K562 (cell line): ENCODE results near the gene HCRTR2. TPM values are rescaled to one million over a fixed set of nuclear protein-coding genes. Genes with fewer than 3 reads are reported as not detected.

Source experiments
- ATAC-seq: fragments of 200-7000 bp; cut with Tn5 transposase; 3 replicates; pipeline ENCODE4 v1.9.1; 2020; ENCODE audit warnings: moderate library complexity
- BruUV-seq: library from RNA; stranded (reverse); fragments of 400-500 nt; replicated peaks from 2 replicates; lab custom pipeline; 2021; lab: Mats Ljungman, UMichigan
- CTCF ChIA-PET: fragments of 300-600 bp; formaldehyde crosslinking; extraction: SDS; loops from one replicate; lab custom pipeline; 2021; ENCODE audit warnings: low intra/inter-chr PET ratio; lab: Yijun Ruan, JAX
- POLR2A ChIA-PET: fragments of 300-600, 350-650 bp; sonication (Branson Sonifier 250); formaldehyde crosslinking; extraction: SDS; loops from one replicate; lab custom pipeline; 2021; ENCODE audit warnings: antibody characterized with exemption, inconsistent platforms; lab: Yijun Ruan, JAX
- DNase-seq, 4 experiments: peaks; one replicate each; pipeline versions ENCODE4 v3.0.0 to v3.0.0-alpha.2; 2011 to 2018; ENCODE audit warnings: low spot score in 3 of 4, mixed read lengths in 3 of 4; ENCODE audit errors: extremely low read depth in 1 of 4
- FAIRE-seq: peaks from 2 replicates; lab custom pipeline; 2011; peaks lifted over from hg19 to GRCh38; lab: Jason Lieb, UNC
- H2AFZ ChIP-seq: 2 replicates; pipeline ENCODE4 v1.6.0; 2011; ENCODE audit warnings: low read depth, low read length, control low read depth, inconsistent platforms
- H3K27ac ChIP-seq: fragments of 200-600 bp; 3 replicates; pipeline ENCODE4 v1.8.0; 2011; ENCODE audit warnings: low read depth, mild to moderate bottlenecking, control low read depth, inconsistent platforms, low read length, moderate library complexity, mixed read lengths; ENCODE audit errors: extremely low read depth
- H3K27me3 ChIP-seq, 2 experiments: fragments of 300-600 bp in 1 of 2; 2 replicates in 1 of 2; 3 replicates in 1 of 2; pipeline versions ENCODE4 v1.6.0 to v1.8.0; 2011; ENCODE audit warnings: inconsistent platforms in 2 of 2, low read length in 2 of 2, mild to moderate bottlenecking in 1 of 2, mixed read lengths in 1 of 2, moderate library complexity in 1 of 2; ENCODE audit not compliant: control insufficient read depth in 2 of 2, insufficient read depth in 2 of 2
- H3K36me3 ChIP-seq: fragments of 300-600 bp; 3 replicates; pipeline ENCODE4 v1.8.0; 2011; ENCODE audit warnings: mild to moderate bottlenecking, low read length, inconsistent platforms; ENCODE audit not compliant: control insufficient read depth, insufficient read depth
- H3K4me1 ChIP-seq, 2 experiments: fragments of 200-600 bp in 1 of 2; replicated peaks in 1 of 2; 2 replicates in 1 of 2; 3 replicates in 1 of 2; pipeline versions ENCODE4 v1.5.1 to v1.8.0; 2011; ENCODE audit warnings: inconsistent platforms in 2 of 2, low read length in 2 of 2, mild to moderate bottlenecking in 1 of 2, mixed read lengths in 1 of 2, moderate library complexity in 1 of 2; ENCODE audit not compliant: control insufficient read depth in 2 of 2, insufficient read depth in 2 of 2
- H3K4me2 ChIP-seq: 2 replicates; pipeline ENCODE4 v1.6.1; 2011; ENCODE audit warnings: low read length, control low read depth, inconsistent platforms, mixed read lengths; ENCODE audit not compliant: insufficient read depth
- H3K4me3 ChIP-seq: fragments of 200-600 bp; sonication (generic), shearing (Covaris generic); 2 replicates; pipeline ENCODE4 v1.5.1; 2016; ENCODE audit warnings: control low read depth, inconsistent platforms
- H3K79me2 ChIP-seq: fragments of 200-600 bp; 3 replicates; pipeline ENCODE4 v1.8.0; 2011; ENCODE audit warnings: low read length, inconsistent platforms; ENCODE audit not compliant: control insufficient read depth, insufficient read depth
- H3K9ac ChIP-seq, 2 experiments: 2 replicates each; pipeline versions ENCODE4 v1.6.0 to v1.6.1; 2011; ENCODE audit warnings: low read depth in 2 of 2, low read length in 2 of 2, control low read depth in 1 of 2, inconsistent platforms in 1 of 2, mild to moderate bottlenecking in 1 of 2, mixed read lengths in 1 of 2; ENCODE audit not compliant: insufficient read depth in 1 of 2
- H3K9me1 ChIP-seq: one replicate; pipeline ENCODE4 v1.6.0; 2011; ENCODE audit warnings: inconsistent platforms, mild to moderate bottlenecking, low read length, moderate library complexity; ENCODE audit not compliant: control insufficient read depth, insufficient read depth
- H3K9me3 ChIP-seq: replicated peaks from 2 replicates; pipeline ENCODE4 v1.5.1; 2011; ENCODE audit warnings: low read depth, low read length, inconsistent platforms; ENCODE audit not compliant: control insufficient read depth, insufficient read depth
- H4K20me1 ChIP-seq: replicated peaks from 2 replicates; pipeline ENCODE4 v1.6.1; 2011; ENCODE audit warnings: low read length, inconsistent platforms, mixed read lengths; ENCODE audit not compliant: control insufficient read depth, insufficient read depth
- BCLAF1 ChIP-seq, 2 experiments: fragments of 450-650 bp in 1 of 2; IDR thresholded peaks; 2 replicates each; pipeline ENCODE4 v1.6.1; 2011 to 2017; ENCODE audit warnings: low read depth in 2 of 2, antibody characterized with exemption in 1 of 2, borderline replicate concordance in 1 of 2, low read length in 1 of 2, mild to moderate bottlenecking in 1 of 2, mixed read lengths in 1 of 2; ENCODE audit not compliant: control insufficient read depth in 1 of 2
- CHD4 ChIP-seq: fragments of 200-600 bp; sonication (generic); IDR thresholded peaks from 3 replicates; pipeline ENCODE4 v1.6.1; 2012; ENCODE audit warnings: low read depth, mild to moderate bottlenecking, mixed read lengths, low read length, inconsistent platforms; ENCODE audit not compliant: insufficient read depth, insufficient replicate concordance, poor library complexity, severe bottlenecking
- CTCFL ChIP-seq: IDR thresholded peaks from 2 replicates; pipeline ENCODE4 v1.6.1; 2011; ENCODE audit warnings: borderline replicate concordance, low read depth, mild to moderate bottlenecking, moderate library complexity, low read length; ENCODE audit not compliant: insufficient read depth, poor library complexity, severe bottlenecking
- ETS1 ChIP-seq: conservative IDR thresholded peaks from 2 replicates; pipeline ENCODE4 v1.6.1; 2011; ENCODE audit warnings: low read depth, mild to moderate bottlenecking, low read length; ENCODE audit not compliant: control insufficient read depth
- HNRNPK ChIP-seq: fragments of 200-400 bp; formaldehyde crosslinking; IDR thresholded peaks from one replicate; pipeline ENCODE4 v1.6.1; 2018; ENCODE audit warnings: mild to moderate bottlenecking, low read depth, low read length; ENCODE audit not compliant: poor library complexity, severe bottlenecking
- NFYB ChIP-seq: IDR thresholded peaks from 2 replicates; pipeline ENCODE4 v1.6.1; 2011; ENCODE audit warnings: mild to moderate bottlenecking, moderate library complexity; ENCODE audit not compliant: insufficient read length; ENCODE audit errors: extremely low read depth
- POLR2B ChIP-seq: fragments of 450-650 bp; IDR thresholded peaks from 2 replicates; pipeline ENCODE4 v1.6.1; 2018; ENCODE audit warnings: low read depth; ENCODE audit not compliant: partially characterized antibody
- U2AF1 ChIP-seq: fragments of 200-400 bp; formaldehyde crosslinking; optimal IDR thresholded peaks from 2 replicates; pipeline ENCODE3; 2017; ENCODE audit warnings: mild to moderate bottlenecking, low read depth, low read length, moderate library complexity
- ZNF551 ChIP-seq: fragments of 250-450 bp; sonication (Bioruptor Pico); IDR thresholded peaks from 2 replicates; pipeline ENCODE4 v1.5.0; 2021; ENCODE audit warnings: mild to moderate bottlenecking, moderate library complexity
- ZNF57 ChIP-seq: fragments of 450-650 bp; formaldehyde crosslinking; IDR thresholded peaks from 2 replicates; pipeline ENCODE4 v1.4.0; 2020; ENCODE audit warnings: mild to moderate bottlenecking, moderate library complexity
- WGBS: fragments of 100-300 bp; shearing (Covaris generic); methylation state at CpG from one replicate; pipeline ENCODE4 v1.1.6; 2016; ENCODE audit warnings: low coverage, mixed read lengths; ENCODE audit not compliant: insufficient coverage; ENCODE audit errors: missing lambda C conversion rate; 5-methylcytosine and 5-hydroxymethylcytosine counted together
- in situ Hi-C: fragments of 300-500 bp; cut with MboI; formaldehyde crosslinking; loops from 4 replicates; pipeline ENCODE4 v1.15.0; 2018; ENCODE audit warnings: inconsistent platforms, mixed read lengths
- intact Hi-C: fragments of 100-400 bp; cut with micrococcal nuclease; formaldehyde crosslinking; loops from 2 replicates; pipeline ENCODE4 v1.14.2; 2022
- polyA plus RNA-seq, 8 experiments: library from polyadenylated mRNA; depleted of rRNA in 4 of 8; stranded (reverse) in 5 of 8; unstranded in 3 of 8; fragments of >200 nt; fragmentation: Nextera tagmentation in 2 of 8; fragmentation: Illumina TruSeq in 1 of 8; extraction: Ambion mirVana in 2 of 8; extraction: Trizol in 1 of 8; gene quantifications; 2 replicates each; pipeline versions ENCODE4 v1.2.1 to v1.2.3, GENCODE V29; 2011 to 2014; ENCODE audit warnings: inconsistent platforms in 1 of 8, missing spikeins in 1 of 8
- total RNA-seq, 7 experiments: library from RNA; depleted of rRNA in 6 of 7; stranded (reverse); fragments of >200 nt in 6 of 7; fragmentation: Illumina TruSeq in 2 of 7; extraction: Trizol in 2 of 7; gene quantifications; 2 replicates each; pipeline versions ENCODE4 v1.2.1 to v1.2.3, GENCODE V29; 2011 to 2021; ENCODE audit warnings: low replicate concordance in 1 of 7

The HCRTR2 gene
- total and polyA plus RNA-seq, 9 of the 15 experiments (the other 6 are each of a cell fraction or from before 2014, with no cell fraction given): not detected

GRCh38 chr6:55304747-55305146, 130.4 kb downstream of the HCRTR2 start:
- 6% methylated on average over 1 of the region's 1 CpG for WGBS
- Histone ChIP-seq H3K27me3 (no peaks in the 10 kb centered on the region), H3K79me2 (no peaks in the 10 kb centered on the region), H2AFZ (no peak overlapping the region), H4K20me1 (no peaks in the 10 kb centered on the region), H3K27ac (no peak overlapping the region), H3K9ac (no peak overlapping the region), H3K4me1 (no peaks in the 10 kb centered on the region), H3K36me3 (no peaks in the 10 kb centered on the region), H3K9me1 (no peaks in the 10 kb centered on the region), H3K9me3 (no peaks in the 10 kb centered on the region; the same call in 1 of the 2 replicates), H3K4me3 (no peak overlapping the region), H3K4me2 (no peak overlapping the region)
- DNase-seq (no peak), ATAC-seq (no peak), FAIRE-seq (no peak)
- ChIA-PET CTCF (no interaction called here), POLR2A (no interaction called here)
- intact Hi-C loops: no loop called here
- BruUV-seq: no TSS peak
- in situ Hi-C loops: no loop called here
- TF ChIP-seq ETS1 (no peak), BCLAF1 (IDR thresholded peaks at IDR 0.05; ENCODE audit: borderline replicate concordance in 1 of 2, control insufficient read depth in 1 of 2, low read depth in 2 of 2, low read length in 1 of 2) (no peak), HNRNPK (no peak), CHD4 (no peak), U2AF1 (no peak), POLR2B (no peak), CTCFL (no peak), NFYB (no peak), ZNF57 (no peak), ZNF551 (no peak)
